ENCODE data around the gene KCNE3. TPM values are rescaled to one million over a fixed set of nuclear protein-coding genes. Genes with fewer than 3 reads are reported as not detected.

The KCNE3 gene
- total and polyA plus RNA-seq, 4 donors = 0.97 to 17.9 (median 8.2) TPM

- Histone ChIP-seq H3K4me1 (ENCODE audit: control insufficient read depth in 1 of 2, insufficient read depth in 2 of 2, low read length in 2 of 2) (no peaks in the 10 kb centered on the region), H3K27me3 (ENCODE audit: control insufficient read depth in 1 of 2, insufficient read depth in 2 of 2, low read length in 1 of 2) (no peaks in the 10 kb centered on the region), H3K27ac (ENCODE audit: low read depth in 1 of 2, low read length in 2 of 2) (no peak overlapping the region), H3K9me3 (ENCODE audit: control insufficient read depth, low read length) (no peaks in the 10 kb centered on the region), H3K36me3 (ENCODE audit: control insufficient read depth in 1 of 2, insufficient read depth in 2 of 2, low read length in 1 of 2) (no peaks in the 10 kb centered on the region), H3K4me3 (ENCODE audit: low read length in 2 of 2) (no peak overlapping the region)
- no peak for ATAC-seq (ENCODE audit: low FRiP score)
- DNase-seq = no peak
- intact Hi-C loops (cut with DNase I) = no loop called here
- WGBS, 2 donors = 88 to 90% methylated on average over 6 of the region's 6 CpGs
Measured at GRCh38 chr11:74457356-74457755, 10.0 kb downstream of the KCNE3 start.

GRCh38 chr11:74453373-74453975 is 13.9 kb downstream of the KCNE3 start:
- Histone ChIP-seq H3K4me3 (ENCODE audit: low read length in 2 of 2) (no peak overlapping the region), H3K36me3 (ENCODE audit: control insufficient read depth in 1 of 2, insufficient read depth in 2 of 2, low read length in 1 of 2) (no peaks in the 10 kb centered on the region), H3K4me1 (ENCODE audit: control insufficient read depth in 1 of 2, insufficient read depth in 2 of 2, low read length in 2 of 2) (no peaks in the 10 kb centered on the region), H3K27ac (ENCODE audit: low read depth in 1 of 2, low read length in 2 of 2) (no peak overlapping the region), H3K27me3 (ENCODE audit: control insufficient read depth in 1 of 2, insufficient read depth in 2 of 2, low read length in 1 of 2) (no peaks in the 10 kb centered on the region), H3K9me3 (ENCODE audit: control insufficient read depth, low read length) (no peaks in the 10 kb centered on the region)
- intact Hi-C loops (cut with DNase I) = loop anchor here (2.0 to 5.0 kb wide), 4 partner anchors 66 to 285 kb away; no protein-coding TSS in a partner anchor
- WGBS, 2 donors = 40% methylated on average over 10 of the region's 10 CpGs
- DNase-seq (peak; percentile 76 to 86), ATAC-seq (ENCODE audit: low FRiP score) (peak; percentile 62)

- H3K9me3 ChIP-seq (ENCODE audit: control insufficient read depth, low read length) = no peaks in the 10 kb centered on the region
- no peak for ATAC-seq (ENCODE audit: low FRiP score)
- H3K27me3 ChIP-seq (ENCODE audit: control insufficient read depth in 1 of 2, insufficient read depth in 2 of 2, low read length in 1 of 2) = no peaks in the 10 kb centered on the region
- H3K4me1 ChIP-seq (ENCODE audit: control insufficient read depth in 1 of 2, insufficient read depth in 2 of 2, low read length in 2 of 2) = no peaks in the 10 kb centered on the region
- H3K27ac ChIP-seq (ENCODE audit: low read depth in 1 of 2, low read length in 2 of 2) = no peak overlapping the region
- WGBS, 2 donors = 83 to 84% methylated on average over 3 of the region's 3 CpGs
- no peak overlapping the region for H3K4me3 ChIP-seq (ENCODE audit: low read length in 2 of 2)
- no peaks in the 10 kb centered on the region for H3K36me3 ChIP-seq (ENCODE audit: control insufficient read depth in 1 of 2, insufficient read depth in 2 of 2, low read length in 1 of 2)
- no peak for DNase-seq
- intact Hi-C loops (cut with DNase I) = loop anchor here (2.0 to 5.0 kb wide), 4 partner anchors 65 to 286 kb away; no protein-coding TSS in a partner anchor
Measured at GRCh38 chr11:74452366-74452765, 15.0 kb downstream of the KCNE3 start.

GRCh38 chr11:74450318-74450717 is 17.0 kb downstream of the KCNE3 start:
- ATAC-seq (ENCODE audit: low FRiP score) = no peak
- Histone ChIP-seq H3K27me3 (ENCODE audit: control insufficient read depth in 1 of 2, insufficient read depth in 2 of 2, low read length in 1 of 2) (no peaks in the 10 kb centered on the region), H3K4me3 (ENCODE audit: low read length in 2 of 2) (no peak overlapping the region), H3K9me3 (ENCODE audit: control insufficient read depth, low read length) (no peaks in the 10 kb centered on the region), H3K36me3 (ENCODE audit: control insufficient read depth in 1 of 2, insufficient read depth in 2 of 2, low read length in 1 of 2) (no peaks in the 10 kb centered on the region), H3K4me1 (ENCODE audit: control insufficient read depth in 1 of 2, insufficient read depth in 2 of 2, low read length in 2 of 2) (no peaks in the 10 kb centered on the region), H3K27ac (ENCODE audit: low read depth in 1 of 2, low read length in 2 of 2) (no peak overlapping the region)
- 64 to 75% methylated on average over 6 of the region's 6 CpGs for WGBS, 2 donors
- no peak for DNase-seq
- intact Hi-C loops (cut with DNase I) = loop anchor here (5.0 kb wide), 3 partner anchors 63 to 287 kb away; no protein-coding TSS in a partner anchor

- H3K4me1 ChIP-seq (ENCODE audit: control insufficient read depth in 1 of 2, insufficient read depth in 2 of 2, low read length in 2 of 2) = no peaks in the 10 kb centered on the region
- no peaks in the 10 kb centered on the region for H3K36me3 ChIP-seq (ENCODE audit: control insufficient read depth in 1 of 2, insufficient read depth in 2 of 2, low read length in 1 of 2)
- intact Hi-C loops (cut with DNase I) = loop anchor here (1.0 to 2.0 kb wide), 3 partner anchors 61 to 193 kb away; no protein-coding TSS in a partner anchor
- no peak overlapping the region for H3K4me3 ChIP-seq (ENCODE audit: low read length in 2 of 2)
- H3K27me3 ChIP-seq (ENCODE audit: control insufficient read depth in 1 of 2, insufficient read depth in 2 of 2, low read length in 1 of 2) = no peaks in the 10 kb centered on the region
- WGBS, 2 donors = 70 to 71% methylated on average over 2 of the region's 2 CpGs
- ATAC-seq (ENCODE audit: low FRiP score) = peak; percentile 86
- no peaks in the 10 kb centered on the region for H3K9me3 ChIP-seq (ENCODE audit: control insufficient read depth, low read length)
- no peak for DNase-seq
- H3K27ac ChIP-seq (ENCODE audit: low read depth in 1 of 2, low read length in 2 of 2) = no peak overlapping the region
Measured at GRCh38 chr11:74449369-74449931, 17.9 kb downstream of the KCNE3 start.

- no peaks in the 10 kb centered on the region for H3K36me3 ChIP-seq (ENCODE audit: control insufficient read depth in 1 of 2, insufficient read depth in 2 of 2, low read length in 1 of 2)
- no peak overlapping the region for H3K4me3 ChIP-seq (ENCODE audit: low read length in 2 of 2)
- no peaks in the 10 kb centered on the region for H3K9me3 ChIP-seq (ENCODE audit: control insufficient read depth, low read length)
- H3K27ac ChIP-seq (ENCODE audit: low read depth in 1 of 2, low read length in 2 of 2) = no peak overlapping the region
- peaks cover 0 to 12% of the 10 kb centered on the region in 2 donors for H3K4me1 ChIP-seq (ENCODE audit: control insufficient read depth in 1 of 2, insufficient read depth in 2 of 2, low read length in 2 of 2)
- DNase-seq (no peak), ATAC-seq (ENCODE audit: low FRiP score) (no peak)
- intact Hi-C loops (cut with DNase I) = loop anchor here in 1 of 2 donors (2.0 kb wide), 2 partner anchors 59 to 191 kb away; no protein-coding TSS in a partner anchor
- H3K27me3 ChIP-seq (ENCODE audit: control insufficient read depth in 1 of 2, insufficient read depth in 2 of 2, low read length in 1 of 2) = no peaks in the 10 kb centered on the region
Measured at GRCh38 chr11:74447720-74448119, 19.6 kb downstream of the KCNE3 start.

- Histone ChIP-seq H3K4me1 (ENCODE audit: control insufficient read depth in 1 of 2, insufficient read depth in 2 of 2, low read length in 2 of 2) (peaks cover 0 to 12% of the 10 kb centered on the region in 2 donors), H3K36me3 (ENCODE audit: control insufficient read depth in 1 of 2, insufficient read depth in 2 of 2, low read length in 1 of 2) (no peaks in the 10 kb centered on the region), H3K27me3 (ENCODE audit: control insufficient read depth in 1 of 2, insufficient read depth in 2 of 2, low read length in 1 of 2) (no peaks in the 10 kb centered on the region), H3K4me3 (ENCODE audit: low read length in 2 of 2) (no peak overlapping the region), H3K9me3 (ENCODE audit: control insufficient read depth, low read length) (no peaks in the 10 kb centered on the region), H3K27ac (ENCODE audit: low read depth in 1 of 2, low read length in 2 of 2) (no peak overlapping the region)
- WGBS, 2 donors = 86 to 89% methylated on average over 1 of the region's 1 CpG
- no peak for ATAC-seq (ENCODE audit: low FRiP score)
- DNase-seq = no peak
- intact Hi-C loops (cut with DNase I) = no loop called here
Measured at GRCh38 chr11:74446532-74446938, 20.8 kb downstream of the KCNE3 start.

- ATAC-seq (ENCODE audit: low FRiP score) = no peak
- peak overlapping the region in 1 of 2 donors; percentile 22 for H3K27ac ChIP-seq (ENCODE audit: low read depth in 1 of 2, low read length in 2 of 2)
Measured at GRCh38 chr11:74444173-74444826, 23.0 kb downstream of the KCNE3 start.

More at GRCh38 chr11:74444173-74444826, 23.0 kb downstream of the KCNE3 start:
- WGBS, 2 donors = 50 to 52% methylated on average over 9 of the region's 9 CpGs
- Histone ChIP-seq H3K9me3 (ENCODE audit: control insufficient read depth, low read length) (no peaks in the 10 kb centered on the region), H3K27me3 (ENCODE audit: control insufficient read depth in 1 of 2, insufficient read depth in 2 of 2, low read length in 1 of 2) (no peaks in the 10 kb centered on the region), H3K4me1 (ENCODE audit: control insufficient read depth in 1 of 2, insufficient read depth in 2 of 2, low read length in 2 of 2) (peaks cover 0 to 12% of the 10 kb centered on the region in 2 donors), H3K4me3 (ENCODE audit: low read length in 2 of 2) (no peak overlapping the region), H3K36me3 (ENCODE audit: control insufficient read depth in 1 of 2, insufficient read depth in 2 of 2, low read length in 1 of 2) (no peaks in the 10 kb centered on the region)
- intact Hi-C loops (cut with DNase I) = loop anchor here in 1 of 2 donors (5.0 kb wide), 2 partner anchors 47 to 122 kb away; partner anchors contain the start of gene PGM2L1
- DNase-seq = no peak
